Measurements from ENCODE around the gene COMMD10. TPM values are rescaled to one million over a fixed set of nuclear protein-coding genes. Genes with fewer than 3 reads are reported as not detected.

The COMMD10 gene
- total RNA-seq, 1 donor from 2014 or later, result 23.3 TPM

DNA sequence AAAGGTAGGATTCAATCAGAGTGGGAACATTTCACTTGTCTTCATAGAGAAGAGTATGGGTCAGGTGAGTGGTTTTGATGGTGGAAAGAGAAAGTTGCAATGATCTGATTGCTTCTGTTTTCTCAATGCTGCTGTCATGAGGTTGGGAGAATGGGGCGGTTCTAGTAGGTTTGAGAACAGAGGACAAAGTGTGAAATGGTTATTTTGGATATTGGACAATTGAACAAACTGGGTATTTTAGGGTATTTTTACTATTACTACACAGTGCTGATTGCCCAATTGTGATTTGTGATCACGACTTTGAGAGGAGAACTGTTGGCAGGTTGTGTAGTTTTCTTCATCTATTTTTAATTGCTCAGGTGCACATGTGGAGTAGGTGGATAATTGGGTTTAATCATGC is 60.2 kb downstream of the COMMD10 start:
- no peak for DNase-seq (ENCODE audit: low spot score in 2 of 2, unreplicated experiment in 2 of 2)
- Mint-ChIP-seq H3K27ac (no peak overlapping the region), H3K27me3 (ENCODE audit: low read depth) (no peaks in the 10 kb centered on the region), H3K36me3 (peaks cover 3% of the 10 kb centered on the region), H3K4me1 (peaks cover 1% of the 10 kb centered on the region), H3K9me3 (peaks cover 7% of the 10 kb centered on the region), H3K4me3 (no peak overlapping the region)
- TF ChIP-seq, protein P1, sequence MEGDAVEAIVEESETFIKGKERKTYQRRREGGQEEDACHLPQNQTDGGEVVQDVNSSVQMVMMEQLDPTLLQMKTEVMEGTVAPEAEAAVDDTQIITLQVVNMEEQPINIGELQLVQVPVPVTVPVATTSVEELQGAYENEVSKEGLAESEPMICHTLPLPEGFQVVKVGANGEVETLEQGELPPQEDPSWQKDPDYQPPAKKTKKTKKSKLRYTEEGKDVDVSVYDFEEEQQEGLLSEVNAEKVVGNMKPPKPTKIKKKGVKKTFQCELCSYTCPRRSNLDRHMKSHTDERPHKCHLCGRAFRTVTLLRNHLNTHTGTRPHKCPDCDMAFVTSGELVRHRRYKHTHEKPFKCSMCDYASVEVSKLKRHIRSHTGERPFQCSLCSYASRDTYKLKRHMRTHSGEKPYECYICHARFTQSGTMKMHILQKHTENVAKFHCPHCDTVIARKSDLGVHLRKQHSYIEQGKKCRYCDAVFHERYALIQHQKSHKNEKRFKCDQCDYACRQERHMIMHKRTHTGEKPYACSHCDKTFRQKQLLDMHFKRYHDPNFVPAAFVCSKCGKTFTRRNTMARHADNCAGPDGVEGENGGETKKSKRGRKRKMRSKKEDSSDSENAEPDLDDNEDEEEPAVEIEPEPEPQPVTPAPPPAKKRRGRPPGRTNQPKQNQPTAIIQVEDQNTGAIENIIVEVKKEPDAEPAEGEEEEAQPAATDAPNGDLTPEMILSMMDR (IDR thresholded peaks at IDR 0.05; ENCODE audit: unreplicated experiment), result no peak

DNA sequence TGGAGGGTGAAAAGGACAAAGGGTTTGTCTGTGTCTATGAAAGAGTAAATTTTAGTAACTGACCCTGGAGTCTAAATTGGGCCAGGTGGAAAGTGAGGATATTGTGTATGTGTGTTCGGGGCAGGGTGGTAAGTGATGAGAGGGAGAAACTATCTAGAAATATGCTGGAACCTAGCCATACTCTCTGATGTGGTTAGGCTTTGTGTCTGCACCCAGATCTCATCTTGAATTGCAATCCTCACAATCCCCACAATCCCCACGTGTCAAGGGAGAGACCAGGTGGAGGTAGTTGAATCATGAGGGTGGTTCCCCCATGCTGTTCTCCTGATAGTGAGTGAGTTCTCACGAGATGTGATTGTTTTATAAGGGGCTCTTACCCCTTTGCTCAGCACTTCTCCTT is 60.6 kb downstream of the COMMD10 start:
- Mint-ChIP-seq H3K36me3 (peaks cover 3% of the 10 kb centered on the region), H3K27me3 (ENCODE audit: low read depth) (no peaks in the 10 kb centered on the region), H3K9me3 (peaks cover 7% of the 10 kb centered on the region), H3K4me3 (no peak overlapping the region), H3K27ac (no peak overlapping the region), H3K4me1 (no peaks in the 10 kb centered on the region)
- no peak for DNase-seq (ENCODE audit: low spot score in 2 of 2, unreplicated experiment in 2 of 2)
- TF ChIP-seq, protein P1 (IDR thresholded peaks at IDR 0.05; ENCODE audit: unreplicated experiment), result no peak

DNA sequence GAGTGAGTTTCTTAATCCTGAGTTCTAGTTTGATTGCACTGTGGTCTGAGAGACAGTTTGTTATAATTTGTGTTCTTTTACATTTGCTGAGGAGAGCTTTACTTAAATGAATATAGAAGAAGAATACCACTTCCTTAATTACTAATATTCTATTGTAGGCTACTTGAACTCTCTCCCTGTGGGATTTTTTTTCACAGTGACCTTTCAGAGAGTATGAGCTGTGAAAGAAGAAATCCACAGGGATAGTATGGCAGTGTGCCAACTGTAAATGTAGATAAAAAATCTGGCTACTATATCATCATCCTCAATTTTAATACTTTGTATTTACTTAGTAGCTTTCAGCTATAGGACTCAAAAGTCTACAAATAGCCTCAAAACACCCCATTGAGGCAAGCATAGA is 67.3 kb downstream of the COMMD10 start:
- DNase-seq (ENCODE audit: low spot score in 2 of 2, unreplicated experiment in 2 of 2), result no peak
- Mint-ChIP-seq H3K9me3 (peaks cover 11% of the 10 kb centered on the region), H3K4me1 (peaks cover 2% of the 10 kb centered on the region), H3K27me3 (ENCODE audit: low read depth) (no peaks in the 10 kb centered on the region), H3K4me3 (no peak overlapping the region), H3K27ac (no peak overlapping the region), H3K36me3 (peaks cover 8% of the 10 kb centered on the region)
- TF ChIP-seq, protein P1 (IDR thresholded peaks at IDR 0.05; ENCODE audit: unreplicated experiment), result no peak

DNA sequence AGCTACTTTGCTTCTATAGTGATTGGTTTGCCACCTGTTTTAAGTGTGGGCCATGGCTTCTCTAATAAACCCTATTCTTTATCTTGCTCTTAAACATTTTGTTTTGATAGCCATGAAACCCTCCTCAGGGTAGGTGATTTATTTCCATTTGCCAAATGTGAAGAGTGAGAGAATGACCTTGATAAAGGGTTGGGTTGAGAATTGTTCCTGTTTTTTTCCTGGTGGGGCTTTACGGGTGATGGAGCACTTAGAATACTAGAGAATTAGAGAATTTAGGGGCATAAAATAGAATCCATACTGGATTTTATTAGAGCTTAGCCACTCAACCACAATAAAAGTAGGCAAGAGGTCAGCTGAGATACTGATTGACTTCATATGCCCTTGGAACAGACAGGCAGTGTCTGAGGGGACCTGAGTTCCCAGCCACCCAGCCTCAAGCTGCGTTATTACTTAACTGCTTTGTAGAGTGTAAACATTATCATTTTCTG is 68.9 kb downstream of the COMMD10 start:
- DNase-seq (ENCODE audit: low spot score in 2 of 2, unreplicated experiment in 2 of 2), result no peak
- Mint-ChIP-seq H3K9me3 (peaks cover 7% of the 10 kb centered on the region), H3K27me3 (ENCODE audit: low read depth) (no peaks in the 10 kb centered on the region), H3K27ac (no peak overlapping the region), H3K4me3 (no peak overlapping the region), H3K36me3 (peaks cover 8% of the 10 kb centered on the region), H3K4me1 (peaks cover 2% of the 10 kb centered on the region)
- TF ChIP-seq, protein P1 (IDR thresholded peaks at IDR 0.05; ENCODE audit: unreplicated experiment), result no peak

DNA sequence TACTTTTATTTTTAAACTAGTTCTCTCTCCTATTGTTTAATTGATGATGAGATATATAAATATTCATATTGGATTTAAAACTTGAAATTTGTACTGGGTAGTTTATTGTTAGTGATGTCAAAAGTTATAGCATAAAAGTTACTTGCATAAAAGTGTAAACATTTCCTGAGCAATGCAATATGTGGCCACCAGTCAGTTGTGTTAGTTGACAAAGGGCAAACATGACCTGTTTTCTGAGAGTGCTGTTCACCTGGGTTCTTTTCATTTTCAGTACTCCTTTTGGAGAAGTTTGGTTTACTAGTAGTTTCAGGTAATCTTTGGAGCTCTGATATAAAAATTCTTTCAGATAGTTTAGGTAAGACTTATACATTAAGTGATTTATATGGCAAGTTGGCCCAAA is 69.4 kb downstream of the COMMD10 start:
- Mint-ChIP-seq H3K36me3 (peaks cover 8% of the 10 kb centered on the region), H3K4me3 (no peak overlapping the region)

More for the DNA sequence above, 69.4 kb downstream of the COMMD10 start:
- TF ChIP-seq, protein P1 (IDR thresholded peaks at IDR 0.05; ENCODE audit: unreplicated experiment), result no peak
- Mint-ChIP-seq H3K4me1 (peaks cover 2% of the 10 kb centered on the region), H3K27ac (no peak overlapping the region), H3K27me3 (ENCODE audit: low read depth) (no peaks in the 10 kb centered on the region), H3K9me3 (peaks cover 7% of the 10 kb centered on the region)
- no peak for DNase-seq (ENCODE audit: low spot score in 2 of 2, unreplicated experiment in 2 of 2)

Measured in mesothelial cell of epicardium (in vitro differentiated cells).